ENCODE data around the gene GLIS1. TPM values are rescaled to one million over a fixed set of nuclear protein-coding genes. Genes with fewer than 3 reads are reported as not detected.

The GLIS1 gene
- total and polyA plus RNA-seq, 2 experiments from 2014 or later, result 0.26 to 0.31 TPM

DNA sequence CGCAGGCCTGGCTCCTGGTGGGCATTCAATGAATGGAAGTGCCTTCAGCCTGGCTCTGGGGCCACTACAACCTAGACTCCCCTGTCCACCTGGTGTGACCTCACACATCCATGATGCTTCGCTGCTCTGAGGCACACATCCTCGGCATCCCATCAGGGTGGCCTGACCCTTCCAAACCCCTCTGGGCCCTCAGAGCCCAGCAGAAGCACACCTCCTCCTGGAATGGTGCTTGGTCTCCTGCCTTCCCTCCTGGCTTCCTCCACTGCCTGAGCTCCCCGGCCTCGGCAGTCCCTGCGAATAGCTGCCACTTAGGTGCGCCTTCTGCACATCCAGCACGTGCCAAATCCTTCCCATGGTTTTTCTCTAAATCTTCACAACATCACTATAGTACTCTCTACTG lies 133.8 kb downstream of the GLIS1 start:
- ATAC-seq (no peak), DNase-seq (ENCODE audit: low spot score) (no peak)
- Mint-ChIP-seq H3K36me3 (ENCODE audit: low read depth) (no peaks in the 10 kb centered on the region), H3K4me1 (peaks cover 6% of the 10 kb centered on the region; the same call in 2 of the 3 replicates), H3K27ac (no peak overlapping the region), H3K9me3 (peaks cover 9% of the 10 kb centered on the region), H3K27me3 (ENCODE audit: insufficient read depth, low read depth, poor library complexity) (peaks cover 7% of the 10 kb centered on the region), H3K4me3 (no peak overlapping the region)
- Histone ChIP-seq H2AFZ (no peak overlapping the region), H3K79me2 (replicated peaks; ENCODE audit: insufficient read depth) (no peaks in the 10 kb centered on the region), H3K4me1 (ENCODE audit: insufficient read depth) (0 out of 2 replicates have a peak, but pooled peaks cover 5% of the 10 kb centered on the region), H3K4me2 (no peak overlapping the region), H3K4me3 (no peak overlapping the region), H3K9me2 (ENCODE audit: insufficient read depth) (no peaks in the 10 kb centered on the region), H4K20me1 (replicated peaks; ENCODE audit: insufficient read depth) (no peaks in the 10 kb centered on the region), H3K36me3 (ENCODE audit: insufficient read depth) (no peaks in the 10 kb centered on the region), H3K27me3 (ENCODE audit: insufficient read depth) (no peaks in the 10 kb centered on the region), H3F3A (replicated peaks; ENCODE audit: low read depth) (no peaks in the 10 kb centered on the region), H3K27ac (ENCODE audit: low read depth) (no peak overlapping the region)
- no peak for TF ChIP-seq ZNF114 (CRISPR knock-in tag; IDR thresholded peaks at IDR 0.05)
- TF ChIP-seq, protein P1, sequence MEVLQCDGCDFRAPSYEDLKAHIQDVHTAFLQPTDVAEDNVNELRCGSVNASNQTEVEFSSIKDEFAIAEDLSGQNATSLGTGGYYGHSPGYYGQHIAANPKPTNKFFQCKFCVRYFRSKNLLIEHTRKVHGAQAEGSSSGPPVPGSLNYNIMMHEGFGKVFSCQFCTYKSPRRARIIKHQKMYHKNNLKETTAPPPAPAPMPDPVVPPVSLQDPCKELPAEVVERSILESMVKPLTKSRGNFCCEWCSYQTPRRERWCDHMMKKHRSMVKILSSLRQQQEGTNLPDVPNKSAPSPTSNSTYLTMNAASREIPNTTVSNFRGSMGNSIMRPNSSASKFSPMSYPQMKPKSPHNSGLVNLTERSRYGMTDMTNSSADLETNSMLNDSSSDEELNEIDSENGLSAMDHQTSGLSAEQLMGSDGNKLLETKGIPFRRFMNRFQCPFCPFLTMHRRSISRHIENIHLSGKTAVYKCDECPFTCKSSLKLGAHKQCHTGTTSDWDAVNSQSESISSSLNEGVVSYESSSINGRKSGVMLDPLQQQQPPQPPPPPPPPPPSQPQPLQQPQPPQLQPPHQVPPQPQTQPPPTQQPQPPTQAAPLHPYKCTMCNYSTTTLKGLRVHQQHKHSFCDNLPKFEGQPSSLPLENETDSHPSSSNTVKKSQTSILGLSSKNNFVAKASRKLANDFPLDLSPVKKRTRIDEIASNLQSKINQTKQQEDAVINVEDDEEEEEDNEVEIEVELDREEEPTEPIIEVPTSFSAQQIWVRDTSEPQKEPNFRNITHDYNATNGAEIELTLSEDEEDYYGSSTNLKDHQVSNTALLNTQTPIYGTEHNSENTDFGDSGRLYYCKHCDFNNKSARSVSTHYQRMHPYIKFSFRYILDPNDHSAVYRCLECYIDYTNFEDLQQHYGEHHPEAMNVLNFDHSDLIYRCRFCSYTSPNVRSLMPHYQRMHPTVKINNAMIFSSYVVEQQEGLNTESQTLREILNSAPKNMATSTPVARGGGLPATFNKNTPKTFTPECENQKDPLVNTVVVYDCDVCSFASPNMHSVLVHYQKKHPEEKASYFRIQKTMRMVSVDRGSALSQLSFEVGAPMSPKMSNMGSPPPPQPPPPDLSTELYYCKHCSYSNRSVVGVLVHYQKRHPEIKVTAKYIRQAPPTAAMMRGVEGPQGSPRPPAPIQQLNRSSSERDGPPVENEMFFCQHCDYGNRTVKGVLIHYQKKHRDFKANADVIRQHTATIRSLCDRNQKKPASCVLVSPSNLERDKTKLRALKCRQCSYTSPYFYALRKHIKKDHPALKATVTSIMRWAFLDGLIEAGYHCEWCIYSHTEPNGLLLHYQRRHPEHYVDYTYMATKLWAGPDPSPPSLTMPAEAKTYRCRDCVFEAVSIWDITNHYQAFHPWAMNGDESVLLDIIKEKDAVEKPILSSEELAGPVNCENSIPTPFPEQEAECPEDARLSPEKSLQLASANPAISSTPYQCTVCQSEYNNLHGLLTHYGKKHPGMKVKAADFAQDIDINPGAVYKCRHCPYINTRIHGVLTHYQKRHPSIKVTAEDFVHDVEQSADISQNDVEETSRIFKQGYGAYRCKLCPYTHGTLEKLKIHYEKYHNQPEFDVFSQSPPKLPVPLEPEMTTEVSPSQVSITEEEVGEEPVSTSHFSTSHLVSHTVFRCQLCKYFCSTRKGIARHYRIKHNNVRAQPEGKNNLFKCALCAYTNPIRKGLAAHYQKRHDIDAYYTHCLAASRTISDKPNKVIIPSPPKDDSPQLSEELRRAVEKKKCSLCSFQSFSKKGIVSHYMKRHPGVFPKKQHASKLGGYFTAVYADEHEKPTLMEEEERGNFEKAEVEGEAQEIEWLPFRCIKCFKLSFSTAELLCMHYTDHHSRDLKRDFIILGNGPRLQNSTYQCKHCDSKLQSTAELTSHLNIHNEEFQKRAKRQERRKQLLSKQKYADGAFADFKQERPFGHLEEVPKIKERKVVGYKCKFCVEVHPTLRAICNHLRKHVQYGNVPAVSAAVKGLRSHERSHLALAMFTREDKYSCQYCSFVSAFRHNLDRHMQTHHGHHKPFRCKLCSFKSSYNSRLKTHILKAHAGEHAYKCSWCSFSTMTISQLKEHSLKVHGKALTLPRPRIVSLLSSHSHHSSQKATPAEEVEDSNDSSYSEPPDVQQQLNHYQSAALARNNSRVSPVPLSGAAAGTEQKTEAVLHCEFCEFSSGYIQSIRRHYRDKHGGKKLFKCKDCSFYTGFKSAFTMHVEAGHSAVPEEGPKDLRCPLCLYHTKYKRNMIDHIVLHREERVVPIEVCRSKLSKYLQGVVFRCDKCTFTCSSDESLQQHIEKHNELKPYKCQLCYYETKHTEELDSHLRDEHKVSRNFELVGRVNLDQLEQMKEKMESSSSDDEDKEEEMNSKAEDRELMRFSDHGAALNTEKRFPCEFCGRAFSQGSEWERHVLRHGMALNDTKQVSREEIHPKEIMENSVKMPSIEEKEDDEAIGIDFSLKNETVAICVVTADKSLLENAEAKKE (CRISPR knock-in tag; IDR thresholded peaks at IDR 0.05), result no peak

DNA sequence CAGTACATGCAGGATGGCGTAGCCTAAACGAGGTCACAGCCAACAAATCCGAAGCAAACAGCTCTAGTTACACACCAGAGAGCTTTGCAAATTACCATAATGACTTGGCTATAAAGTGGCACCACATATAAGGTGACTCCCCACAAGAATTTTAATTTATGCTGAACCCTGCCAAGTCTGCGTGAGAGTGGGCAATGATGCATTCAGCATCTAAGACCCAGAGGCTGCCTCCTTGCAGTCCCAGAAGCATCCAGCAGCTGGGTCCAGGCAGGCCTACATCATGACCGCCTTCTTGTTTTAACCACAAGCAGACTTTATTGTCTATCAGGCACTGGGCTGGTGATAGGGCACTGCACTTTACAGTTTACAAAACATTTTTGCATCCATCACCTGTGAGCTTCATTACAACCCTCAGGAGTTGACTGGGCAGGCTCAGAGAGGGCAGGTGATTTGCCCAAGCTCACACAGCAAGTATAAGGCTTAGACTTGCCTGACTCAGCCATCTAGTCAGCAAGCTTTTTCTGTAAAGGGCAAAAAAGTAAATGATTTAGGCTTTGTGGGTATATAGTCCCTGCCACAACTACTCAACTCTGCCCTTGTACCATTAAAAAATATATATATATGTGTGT lies 134.6 kb downstream of the GLIS1 start:
- Mint-ChIP-seq H3K9me3 (peaks cover under 1% of the 10 kb centered on the region; the same call in 2 of the 3 replicates), H3K4me3 (no peak overlapping the region), H3K27ac (no peak overlapping the region), H3K27me3 (ENCODE audit: insufficient read depth, low read depth, poor library complexity) (peaks cover 10% of the 10 kb centered on the region), H3K36me3 (ENCODE audit: low read depth) (no peaks in the 10 kb centered on the region), H3K4me1 (peaks cover 6% of the 10 kb centered on the region; the same call in 2 of the 3 replicates)
- Histone ChIP-seq H3K9me2 (ENCODE audit: insufficient read depth) (no peaks in the 10 kb centered on the region), H3F3A (replicated peaks; ENCODE audit: low read depth) (no peaks in the 10 kb centered on the region), H3K36me3 (ENCODE audit: insufficient read depth) (no peaks in the 10 kb centered on the region), H3K27me3 (ENCODE audit: insufficient read depth) (no peaks in the 10 kb centered on the region), H3K4me2 (no peak overlapping the region), H3K27ac (ENCODE audit: low read depth) (no peak overlapping the region), H3K79me2 (replicated peaks; ENCODE audit: insufficient read depth) (no peaks in the 10 kb centered on the region), H2AFZ (no peak overlapping the region), H4K20me1 (replicated peaks; ENCODE audit: insufficient read depth) (no peaks in the 10 kb centered on the region), H3K4me3 (no peak overlapping the region), H3K4me1 (ENCODE audit: insufficient read depth) (0 out of 2 replicates have a peak, but pooled peaks cover 5% of the 10 kb centered on the region)
- ATAC-seq, result no peak
- DNase-seq (ENCODE audit: low spot score), result no peak
- TF ChIP-seq ZNF331 (CRISPR knock-in tag; IDR thresholded peaks at IDR 0.05; ENCODE audit: low read depth) (no peak), EZH2 (IDR thresholded peaks at IDR 0.05; ENCODE audit: low read depth, unreplicated experiment) (no peak), NANOG (IDR thresholded peaks at IDR 0.05; ENCODE audit: borderline replicate concordance) (no peak), STAT1 (IDR thresholded peaks at IDR 0.05; ENCODE audit: unreplicated experiment) (no peak)
- TF ChIP-seq, protein P2, sequence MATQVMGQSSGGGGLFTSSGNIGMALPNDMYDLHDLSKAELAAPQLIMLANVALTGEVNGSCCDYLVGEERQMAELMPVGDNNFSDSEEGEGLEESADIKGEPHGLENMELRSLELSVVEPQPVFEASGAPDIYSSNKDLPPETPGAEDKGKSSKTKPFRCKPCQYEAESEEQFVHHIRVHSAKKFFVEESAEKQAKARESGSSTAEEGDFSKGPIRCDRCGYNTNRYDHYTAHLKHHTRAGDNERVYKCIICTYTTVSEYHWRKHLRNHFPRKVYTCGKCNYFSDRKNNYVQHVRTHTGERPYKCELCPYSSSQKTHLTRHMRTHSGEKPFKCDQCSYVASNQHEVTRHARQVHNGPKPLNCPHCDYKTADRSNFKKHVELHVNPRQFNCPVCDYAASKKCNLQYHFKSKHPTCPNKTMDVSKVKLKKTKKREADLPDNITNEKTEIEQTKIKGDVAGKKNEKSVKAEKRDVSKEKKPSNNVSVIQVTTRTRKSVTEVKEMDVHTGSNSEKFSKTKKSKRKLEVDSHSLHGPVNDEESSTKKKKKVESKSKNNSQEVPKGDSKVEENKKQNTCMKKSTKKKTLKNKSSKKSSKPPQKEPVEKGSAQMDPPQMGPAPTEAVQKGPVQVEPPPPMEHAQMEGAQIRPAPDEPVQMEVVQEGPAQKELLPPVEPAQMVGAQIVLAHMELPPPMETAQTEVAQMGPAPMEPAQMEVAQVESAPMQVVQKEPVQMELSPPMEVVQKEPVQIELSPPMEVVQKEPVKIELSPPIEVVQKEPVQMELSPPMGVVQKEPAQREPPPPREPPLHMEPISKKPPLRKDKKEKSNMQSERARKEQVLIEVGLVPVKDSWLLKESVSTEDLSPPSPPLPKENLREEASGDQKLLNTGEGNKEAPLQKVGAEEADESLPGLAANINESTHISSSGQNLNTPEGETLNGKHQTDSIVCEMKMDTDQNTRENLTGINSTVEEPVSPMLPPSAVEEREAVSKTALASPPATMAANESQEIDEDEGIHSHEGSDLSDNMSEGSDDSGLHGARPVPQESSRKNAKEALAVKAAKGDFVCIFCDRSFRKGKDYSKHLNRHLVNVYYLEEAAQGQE (IDR thresholded peaks at IDR 0.05; ENCODE audit: unreplicated experiment), result no peak
- TF ChIP-seq, protein P3, sequence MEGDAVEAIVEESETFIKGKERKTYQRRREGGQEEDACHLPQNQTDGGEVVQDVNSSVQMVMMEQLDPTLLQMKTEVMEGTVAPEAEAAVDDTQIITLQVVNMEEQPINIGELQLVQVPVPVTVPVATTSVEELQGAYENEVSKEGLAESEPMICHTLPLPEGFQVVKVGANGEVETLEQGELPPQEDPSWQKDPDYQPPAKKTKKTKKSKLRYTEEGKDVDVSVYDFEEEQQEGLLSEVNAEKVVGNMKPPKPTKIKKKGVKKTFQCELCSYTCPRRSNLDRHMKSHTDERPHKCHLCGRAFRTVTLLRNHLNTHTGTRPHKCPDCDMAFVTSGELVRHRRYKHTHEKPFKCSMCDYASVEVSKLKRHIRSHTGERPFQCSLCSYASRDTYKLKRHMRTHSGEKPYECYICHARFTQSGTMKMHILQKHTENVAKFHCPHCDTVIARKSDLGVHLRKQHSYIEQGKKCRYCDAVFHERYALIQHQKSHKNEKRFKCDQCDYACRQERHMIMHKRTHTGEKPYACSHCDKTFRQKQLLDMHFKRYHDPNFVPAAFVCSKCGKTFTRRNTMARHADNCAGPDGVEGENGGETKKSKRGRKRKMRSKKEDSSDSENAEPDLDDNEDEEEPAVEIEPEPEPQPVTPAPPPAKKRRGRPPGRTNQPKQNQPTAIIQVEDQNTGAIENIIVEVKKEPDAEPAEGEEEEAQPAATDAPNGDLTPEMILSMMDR (conservative IDR thresholded peaks at IDR 0.05; ENCODE audit: low read depth in 2 of 2), result no peak

Data from GM23338 (cell line).